ENCODE measurements around the gene NRXN3. TPM values are rescaled to one million over a fixed set of nuclear protein-coding genes. Genes with fewer than 3 reads are reported as not detected.
A peak's percentile ranks its signal among the peaks of the same experiment; 100 is the strongest.

The NRXN3 gene
- total RNA-seq, 2 donors from 2014 or later, result 1.2 to 7.8 TPM

- intact Hi-C loops (cut with DNase I), result no loop called here
- H3K27ac ChIP-seq, result no peak overlapping the region
- no peak for TF ChIP-seq CTCF (IDR thresholded peaks at IDR 0.05)
- H3K27me3 ChIP-seq, result no peaks in the 10 kb centered on the region
- DNase-seq, result no peak
- H3K4me1 ChIP-seq, result no peaks in the 10 kb centered on the region
- no peaks in the 10 kb centered on the region for H3K9me3 ChIP-seq
- no peaks in the 10 kb centered on the region for H3K36me3 ChIP-seq
- no peak overlapping the region for H3K4me3 ChIP-seq
- H3K9ac ChIP-seq (ENCODE audit: low read depth in 2 of 2, low read length in 2 of 2), result no peak overlapping the region
Measured at GRCh38 chr14:78156196-78156595, 14.0 kb upstream of the NRXN3 start.

- Histone ChIP-seq H3K27ac (no peak overlapping the region), H3K4me1 (no peaks in the 10 kb centered on the region), H3K36me3 (no peaks in the 10 kb centered on the region), H3K4me3 (no peak overlapping the region), H3K27me3 (no peaks in the 10 kb centered on the region), H3K9me3 (no peaks in the 10 kb centered on the region), H3K9ac (ENCODE audit: low read depth in 2 of 2, low read length in 2 of 2) (no peak overlapping the region)
- no peak for TF ChIP-seq CTCF (IDR thresholded peaks at IDR 0.05)
- intact Hi-C loops (cut with DNase I), result no loop called here
- no peak for DNase-seq
Measured at GRCh38 chr14:78157494-78158437, 12.4 kb upstream of the NRXN3 start.

- no peak overlapping the region for H3K9ac ChIP-seq (ENCODE audit: low read depth in 2 of 2, low read length in 2 of 2)
- no peak overlapping the region for H3K4me3 ChIP-seq
- no peaks in the 10 kb centered on the region for H3K9me3 ChIP-seq
- H3K27ac ChIP-seq, result no peak overlapping the region
- intact Hi-C loops (cut with DNase I), result no loop called here
- no peak for TF ChIP-seq CTCF (IDR thresholded peaks at IDR 0.05)
- no peaks in the 10 kb centered on the region for H3K4me1 ChIP-seq
- DNase-seq, result no peak
- H3K36me3 ChIP-seq, result no peaks in the 10 kb centered on the region
- no peaks in the 10 kb centered on the region for H3K27me3 ChIP-seq
Measured at GRCh38 chr14:78162202-78162601, 8.0 kb upstream of the NRXN3 start.

- peak; percentile 48 for DNase-seq
- intact Hi-C loops (cut with DNase I), result no loop called here
- Histone ChIP-seq H3K4me1 (no peaks in the 10 kb centered on the region), H3K27me3 (no peaks in the 10 kb centered on the region), H3K9ac (ENCODE audit: low read depth in 2 of 2, low read length in 2 of 2) (no peak overlapping the region), H3K9me3 (no peaks in the 10 kb centered on the region), H3K27ac (no peak overlapping the region), H3K4me3 (no peak overlapping the region), H3K36me3 (no peaks in the 10 kb centered on the region)
- peak; percentile 48 for TF ChIP-seq CTCF (IDR thresholded peaks at IDR 0.05)
Measured at GRCh38 chr14:78164226-78164853, 5.8 kb upstream of the NRXN3 start.

GRCh38 chr14:78172428-78172827 lies 2.3 kb downstream of the NRXN3 start:
- Histone ChIP-seq H3K27ac (no peak overlapping the region), H3K9ac (ENCODE audit: low read depth in 2 of 2, low read length in 2 of 2) (no peak overlapping the region), H3K36me3 (no peaks in the 10 kb centered on the region), H3K4me1 (no peaks in the 10 kb centered on the region), H3K27me3 (no peaks in the 10 kb centered on the region), H3K9me3 (no peaks in the 10 kb centered on the region), H3K4me3 (no peak overlapping the region)
- intact Hi-C loops (cut with DNase I), result no loop called here
- no peak for DNase-seq
- no peak for TF ChIP-seq CTCF (IDR thresholded peaks at IDR 0.05)

All from colonic mucosa (tissue), 4 donors.